HG03066 (cell line): Measurements from ENCODE around the gene PGAP3.
"Not testable (repeated sequence)": the region's sequence is repeated elsewhere in the genome, so short reads cannot be mapped to it uniquely, and the experiment has no call there.

Experiments
- ATAC-seq: cut with Tn5 transposase; IDR thresholded peaks from one replicate; pipeline ENCODE4 v1.9.1; 2021; ENCODE audit warnings: low read depth; ENCODE audit not compliant: unreplicated experiment

The PGAP3 gene, protein sequence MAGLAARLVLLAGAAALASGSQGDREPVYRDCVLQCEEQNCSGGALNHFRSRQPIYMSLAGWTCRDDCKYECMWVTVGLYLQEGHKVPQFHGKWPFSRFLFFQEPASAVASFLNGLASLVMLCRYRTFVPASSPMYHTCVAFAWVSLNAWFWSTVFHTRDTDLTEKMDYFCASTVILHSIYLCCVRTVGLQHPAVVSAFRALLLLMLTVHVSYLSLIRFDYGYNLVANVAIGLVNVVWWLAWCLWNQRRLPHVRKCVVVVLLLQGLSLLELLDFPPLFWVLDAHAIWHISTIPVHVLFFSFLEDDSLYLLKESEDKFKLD

DNA sequence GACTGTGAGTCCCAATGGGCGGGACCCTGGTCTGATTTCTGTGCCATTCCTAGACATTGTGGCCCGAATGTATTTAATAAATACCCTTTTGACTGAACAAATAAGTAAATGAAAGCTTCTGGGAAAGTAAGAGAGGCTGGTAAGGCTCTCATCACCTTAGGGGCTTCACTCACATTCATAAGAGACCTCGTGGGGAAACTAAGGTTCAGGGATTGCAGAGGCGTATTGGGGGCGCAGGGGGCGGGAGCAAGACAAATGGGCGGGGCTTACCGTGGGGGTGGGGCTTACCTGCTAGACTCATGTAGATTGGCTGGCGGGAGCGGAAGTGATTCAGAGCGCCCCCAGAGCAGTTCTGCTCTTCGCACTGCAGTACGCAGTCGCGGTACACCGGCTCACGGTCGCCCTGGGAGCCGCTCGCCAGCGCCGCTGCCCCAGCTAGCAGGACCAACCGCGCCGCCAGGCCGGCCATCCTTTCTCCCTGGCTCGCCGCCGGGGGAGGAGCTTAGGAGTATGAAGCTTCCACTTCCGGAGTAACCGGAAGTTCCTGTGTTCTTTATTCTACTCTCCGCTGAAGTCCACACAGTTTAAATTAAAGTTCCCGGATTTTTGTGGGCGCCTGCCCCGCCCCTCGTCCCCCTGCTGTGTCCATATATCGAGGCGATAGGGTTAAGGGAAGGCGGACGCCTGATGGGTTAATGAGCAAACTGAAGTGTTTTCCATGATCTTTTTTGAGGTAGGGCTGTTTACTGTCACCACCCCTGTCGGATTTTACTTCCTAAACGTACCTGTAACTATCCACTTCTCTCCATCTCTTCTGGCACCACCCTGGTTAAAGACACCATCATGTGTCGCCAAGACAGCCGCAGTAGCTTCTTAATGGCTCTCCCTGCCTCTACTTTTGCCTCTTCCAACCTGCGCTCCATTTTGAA is at the start of gene PGAP3:
Gene PGAP3, minus strand, starts transcription at position 512 of the 929 bp plus-strand sequence. Its CDS starts 43 bp downstream, at position 469.
- ATAC-seq = peak; percentile 83

- no peak for ATAC-seq
Measured at GRCh38 chr17:39737206-39737759, 49.4 kb upstream of the PGAP3 start.

DNA sequence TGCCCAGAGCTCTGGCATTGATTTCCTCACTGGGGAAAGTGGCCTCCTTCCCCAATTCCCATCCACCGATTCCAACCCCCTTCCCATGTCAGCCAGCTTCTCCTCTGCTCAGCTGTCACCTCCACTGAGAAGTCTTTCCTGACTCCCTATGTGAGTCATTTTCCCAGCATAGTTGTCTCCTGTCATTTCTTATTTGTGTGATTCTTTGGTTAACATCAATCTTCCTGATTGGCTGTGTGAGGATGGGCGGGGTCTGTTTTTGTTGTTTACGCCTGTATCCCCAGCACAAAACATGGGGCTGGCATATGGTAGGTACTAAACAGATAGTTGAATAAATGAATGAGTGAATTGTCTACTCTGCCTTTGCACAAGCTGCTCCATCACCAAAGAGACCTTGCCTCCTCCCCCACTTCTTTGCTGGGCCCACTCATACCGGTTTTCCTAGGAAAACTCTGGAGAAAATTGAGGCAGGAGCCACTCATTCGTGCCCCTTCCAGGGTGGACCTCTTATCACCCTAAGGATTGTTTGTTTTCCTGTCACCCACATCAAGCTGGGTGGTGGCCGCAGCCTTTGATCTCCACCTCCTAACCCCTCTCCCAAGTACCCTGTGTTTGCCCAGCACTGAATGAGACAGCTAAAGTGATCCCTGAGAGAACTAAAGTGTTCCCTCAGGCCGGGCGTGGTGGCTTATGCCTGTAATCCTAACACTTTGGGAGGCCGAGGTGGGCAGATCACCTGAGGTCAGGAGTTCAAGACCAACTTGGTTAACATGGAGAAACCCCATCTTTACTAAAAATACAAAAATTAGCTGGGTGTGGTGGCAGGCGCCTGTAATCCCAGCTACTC is 48.7 kb upstream of the PGAP3 start:
- no peak for ATAC-seq

DNA sequence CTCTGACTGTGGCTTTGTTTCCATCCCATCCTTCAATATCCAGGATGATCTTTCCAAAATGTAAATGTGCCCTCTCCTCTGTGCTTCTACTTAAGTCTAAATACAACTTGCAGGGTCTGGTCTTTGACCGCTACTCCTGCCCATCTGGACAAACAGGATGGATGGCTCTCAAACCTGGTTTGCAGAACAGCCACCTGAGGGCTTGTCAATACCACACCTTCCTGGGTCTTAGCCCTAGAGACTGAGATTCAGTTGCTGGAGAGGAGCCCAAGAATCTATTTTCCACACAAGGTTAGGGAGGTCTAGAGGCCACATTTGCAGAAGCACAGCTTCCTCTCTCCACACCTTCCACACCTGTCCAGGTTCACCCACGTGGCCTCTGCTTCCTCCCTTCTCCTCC is 48.0 kb upstream of the PGAP3 start:
- no peak for ATAC-seq

GRCh38 chr17:39732586-39732985 is 44.7 kb upstream of the PGAP3 start:
- no peak for ATAC-seq

DNA sequence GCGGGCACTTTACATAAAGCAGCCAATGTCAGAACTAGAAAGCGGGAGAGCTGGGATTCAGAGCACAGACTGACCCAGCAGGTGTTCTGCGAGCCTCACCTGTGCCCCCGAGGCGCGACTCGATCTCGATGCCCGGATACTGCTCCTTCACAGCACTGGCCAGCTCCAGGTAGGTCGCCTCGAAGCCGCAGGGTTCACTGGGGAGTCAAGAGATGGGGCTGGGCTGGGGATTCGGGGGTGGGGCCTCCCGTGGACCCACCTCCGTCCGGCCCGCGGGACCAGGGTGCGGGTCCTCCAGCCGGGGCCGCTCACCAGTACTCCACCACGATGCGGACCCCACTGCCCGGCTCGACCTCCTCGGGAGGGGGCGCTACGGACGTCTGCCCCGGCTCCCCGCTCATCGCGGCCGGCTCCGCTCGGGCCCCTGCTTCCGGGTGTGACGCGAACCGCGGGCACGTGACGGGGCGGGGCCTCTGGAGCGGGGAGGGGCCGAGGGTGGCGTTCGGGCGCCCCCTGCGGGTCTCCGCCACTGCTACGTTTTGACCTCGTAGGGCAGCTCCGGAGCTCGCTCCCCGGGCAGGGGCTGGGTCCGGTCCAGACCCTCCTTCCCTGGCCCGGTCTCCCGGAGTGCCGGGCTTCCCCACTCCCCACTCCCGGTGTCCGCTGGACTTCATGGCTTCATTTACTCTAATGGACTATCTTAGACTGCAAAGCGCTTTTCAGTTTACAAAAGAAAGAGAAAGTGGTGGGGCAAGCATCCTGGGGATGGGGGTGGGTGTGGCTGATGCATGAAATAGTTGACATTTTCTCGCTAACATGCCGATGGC is 42.5 kb upstream of the PGAP3 start, which contains the start of gene MIEN1:
Gene MIEN1, minus strand, starts transcription at position 438 of the 827 bp plus-strand sequence. Its CDS starts 37 bp downstream, at position 401.
- ATAC-seq = peak; percentile 81

DNA sequence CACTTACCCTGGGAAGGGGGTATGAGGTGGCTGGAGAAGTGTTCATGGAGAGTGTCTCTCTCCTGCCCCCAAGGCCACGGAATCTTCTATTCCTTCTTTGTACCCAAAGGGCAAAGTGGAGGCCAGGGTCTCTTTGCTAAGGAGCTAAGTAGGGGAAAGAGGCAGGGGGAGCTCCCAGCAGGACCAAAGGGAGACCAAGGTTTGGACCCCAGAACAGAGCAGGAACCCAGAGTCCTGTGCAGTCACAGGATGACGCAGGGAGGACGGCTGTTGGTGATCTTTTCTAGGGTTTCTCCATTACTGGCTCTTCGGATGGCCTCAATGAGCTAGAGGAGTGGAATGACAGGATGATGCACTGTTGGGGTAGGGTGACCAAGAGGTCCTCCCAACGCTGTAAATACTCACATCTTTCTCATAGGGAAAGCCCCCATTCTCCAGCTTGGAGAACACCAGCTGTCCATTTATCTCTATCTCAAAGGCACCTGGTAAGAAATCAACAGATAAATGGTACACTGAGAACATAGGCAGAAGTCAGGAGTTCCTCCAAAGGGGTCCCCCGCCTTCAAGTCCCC is 41.5 kb upstream of the PGAP3 start:
- no peak for ATAC-seq

GRCh38 chr17:39727556-39727955 is 39.7 kb upstream of the PGAP3 start:
- no peak for ATAC-seq

GRCh38 chr17:39726617-39727016 is 38.8 kb upstream of the PGAP3 start:
- no peak for ATAC-seq

DNA sequence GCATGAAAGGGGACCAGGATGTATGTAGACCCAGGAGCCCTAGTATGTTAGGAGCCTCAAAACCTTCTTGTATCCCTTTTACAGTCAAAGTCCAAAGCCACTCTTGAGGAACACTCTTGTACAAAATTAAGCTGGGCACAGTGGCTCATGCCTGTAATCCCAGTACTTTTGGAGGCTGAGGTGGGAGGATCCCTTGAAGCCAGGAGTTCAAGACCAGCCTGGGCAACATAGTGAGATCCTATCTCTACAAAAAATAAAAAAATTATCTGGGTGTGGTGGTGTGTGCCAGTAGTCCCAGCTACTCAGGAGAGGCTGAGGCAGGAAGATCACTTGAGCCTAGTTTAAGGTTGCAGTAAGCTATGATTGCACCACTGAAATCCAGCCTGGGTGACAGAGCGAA is 38.1 kb upstream of the PGAP3 start:
- ATAC-seq = not testable (repeated sequence)

DNA sequence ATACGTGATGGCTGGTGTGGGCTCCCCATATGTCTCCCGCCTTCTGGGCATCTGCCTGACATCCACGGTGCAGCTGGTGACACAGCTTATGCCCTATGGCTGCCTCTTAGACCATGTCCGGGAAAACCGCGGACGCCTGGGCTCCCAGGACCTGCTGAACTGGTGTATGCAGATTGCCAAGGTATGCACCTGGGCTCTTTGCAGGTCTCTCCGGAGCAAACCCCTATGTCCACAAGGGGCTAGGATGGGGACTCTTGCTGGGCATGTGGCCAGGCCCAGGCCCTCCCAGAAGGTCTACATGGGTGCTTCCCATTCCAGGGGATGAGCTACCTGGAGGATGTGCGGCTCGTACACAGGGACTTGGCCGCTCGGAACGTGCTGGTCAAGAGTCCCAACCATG is 36.9 kb upstream of the PGAP3 start:
- ATAC-seq = no peak

DNA sequence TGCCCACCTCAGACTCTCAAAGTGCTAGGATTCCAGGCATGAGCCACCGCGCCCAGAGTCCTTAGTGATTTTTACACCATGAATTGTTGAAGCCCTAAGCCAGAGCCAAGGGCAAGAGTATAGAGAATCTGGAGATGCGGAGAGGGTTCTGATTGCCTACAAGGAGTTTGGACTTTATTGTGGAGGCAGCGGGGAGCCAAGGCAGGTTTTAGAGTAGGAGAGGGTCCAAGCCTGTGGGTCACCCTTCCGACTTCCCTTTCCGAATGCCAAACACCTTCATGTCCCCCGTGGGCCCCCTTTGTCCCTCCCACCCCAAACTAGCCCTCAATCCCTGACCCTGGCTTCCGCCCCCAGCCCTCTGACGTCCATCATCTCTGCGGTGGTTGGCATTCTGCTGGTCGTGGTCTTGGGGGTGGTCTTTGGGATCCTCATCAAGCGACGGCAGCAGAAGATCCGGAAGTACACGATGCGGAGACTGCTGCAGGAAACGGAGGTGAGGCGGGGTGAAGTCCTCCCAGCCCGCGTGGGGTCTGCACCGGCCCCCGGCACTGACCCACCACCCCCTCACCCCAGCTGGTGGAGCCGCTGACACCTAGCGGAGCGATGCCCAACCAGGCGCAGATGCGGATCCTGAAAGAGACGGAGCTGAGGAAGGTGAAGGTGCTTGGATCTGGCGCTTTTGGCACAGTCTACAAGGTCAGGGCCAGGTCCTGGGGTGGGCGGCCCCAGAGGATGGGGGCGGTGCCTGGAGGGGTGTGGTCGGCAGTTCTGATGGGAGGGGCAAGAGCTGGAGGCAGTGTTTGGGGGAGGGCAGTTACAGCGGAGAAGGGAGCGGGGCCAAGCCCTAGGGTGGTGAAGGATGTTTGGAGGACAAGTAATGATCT is 35.4 kb upstream of the PGAP3 start:
- ATAC-seq = no peak

DNA sequence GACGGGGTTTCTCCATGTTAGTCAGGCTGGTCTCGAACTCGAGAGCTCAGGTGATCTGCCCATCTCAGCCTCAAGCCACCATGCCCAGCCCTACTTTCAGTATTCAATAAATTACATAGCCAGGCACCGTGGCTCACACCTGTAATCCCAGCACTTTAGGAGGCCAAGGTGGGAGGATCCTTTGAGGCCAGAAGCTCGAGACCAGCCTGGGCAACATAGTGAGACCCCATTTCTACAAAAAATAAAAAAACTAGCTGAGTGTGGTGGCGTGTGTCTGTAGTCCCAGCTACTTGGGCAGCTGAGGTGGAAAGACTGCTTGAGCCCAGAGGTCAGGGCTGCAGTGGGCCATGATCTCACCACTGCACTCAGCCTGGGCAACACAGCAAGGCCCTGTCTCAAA is 34.2 kb upstream of the PGAP3 start:
- no peak for ATAC-seq

- ATAC-seq = no peak
Measured at GRCh38 chr17:39719563-39720355, 31.9 kb upstream of the PGAP3 start.

DNA sequence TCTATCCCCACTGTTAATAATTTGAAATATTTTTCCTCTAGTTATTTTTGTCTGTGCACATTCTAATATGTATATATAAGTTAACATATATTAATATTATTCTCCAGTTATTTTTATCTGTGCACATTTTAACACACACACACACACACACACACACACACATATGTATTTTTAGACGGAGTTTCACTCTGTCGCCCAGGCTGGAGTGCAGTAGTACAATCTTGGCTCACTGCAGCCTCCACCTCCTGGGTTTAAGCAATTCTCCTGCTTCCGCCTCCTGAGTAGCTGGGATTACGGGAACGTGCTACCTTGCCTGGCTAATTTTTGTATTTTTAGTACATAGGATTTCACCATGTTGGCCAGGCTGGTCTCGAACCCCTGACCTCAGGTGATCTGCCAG is 29.8 kb upstream of the PGAP3 start:
- ATAC-seq = no peak

GRCh38 chr17:39716879-39717536 is 29.2 kb upstream of the PGAP3 start:
- ATAC-seq = no peak
